Measurements from ENCODE around the gene CAMK1D.

DNA sequence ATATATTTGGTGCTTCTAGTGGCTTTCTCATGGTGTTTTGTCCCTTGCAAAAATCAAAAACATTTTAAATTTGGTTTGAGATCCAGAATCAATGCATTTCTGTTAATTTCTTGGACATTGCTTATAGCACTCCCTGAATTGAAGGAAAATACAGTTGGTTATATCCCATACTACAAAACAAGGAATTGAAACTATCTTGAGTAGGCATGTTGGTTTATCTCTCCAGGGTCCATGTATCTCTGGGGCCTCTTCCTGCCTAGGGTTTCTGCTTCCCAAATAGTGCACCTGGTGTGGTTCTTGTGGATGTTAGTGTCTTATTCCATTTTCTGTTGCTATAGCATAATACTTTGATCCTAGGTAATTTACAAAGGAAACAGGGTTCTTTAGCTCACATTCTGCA is 212.4 kb downstream of the CAMK1D start:
- TF ChIP-seq, protein P1, sequence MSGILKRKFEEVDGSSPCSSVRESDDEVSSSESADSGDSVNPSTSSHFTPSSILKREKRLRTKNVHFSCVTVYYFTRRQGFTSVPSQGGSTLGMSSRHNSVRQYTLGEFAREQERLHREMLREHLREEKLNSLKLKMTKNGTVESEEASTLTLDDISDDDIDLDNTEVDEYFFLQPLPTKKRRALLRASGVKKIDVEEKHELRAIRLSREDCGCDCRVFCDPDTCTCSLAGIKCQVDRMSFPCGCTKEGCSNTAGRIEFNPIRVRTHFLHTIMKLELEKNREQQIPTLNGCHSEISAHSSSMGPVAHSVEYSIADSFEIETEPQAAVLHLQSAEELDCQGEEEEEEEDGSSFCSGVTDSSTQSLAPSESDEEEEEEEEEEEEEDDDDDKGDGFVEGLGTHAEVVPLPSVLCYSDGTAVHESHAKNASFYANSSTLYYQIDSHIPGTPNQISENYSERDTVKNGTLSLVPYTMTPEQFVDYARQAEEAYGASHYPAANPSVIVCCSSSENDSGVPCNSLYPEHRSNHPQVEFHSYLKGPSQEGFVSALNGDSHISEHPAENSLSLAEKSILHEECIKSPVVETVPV (CRISPR knock-in tag; IDR thresholded peaks at IDR 0.05), result no peak
- TF ChIP-seq RARB (CRISPR knock-in tag; IDR thresholded peaks at IDR 0.05), result no peak

All from SK-N-SH treated with all-trans-retinoic acid at 6 μM for 48 hours (cell line).